DMS114 treated with DMSO at 0.1 percent for 48 hours (cell line): ENCODE data around the gene SUN5.

Experiments
- DNase-seq: peaks from one replicate; lab custom pipeline; 2025; ENCODE audit not compliant: unreplicated experiment; lab: John Stamatoyannopoulos, UW

Gene SUN5

DNA sequence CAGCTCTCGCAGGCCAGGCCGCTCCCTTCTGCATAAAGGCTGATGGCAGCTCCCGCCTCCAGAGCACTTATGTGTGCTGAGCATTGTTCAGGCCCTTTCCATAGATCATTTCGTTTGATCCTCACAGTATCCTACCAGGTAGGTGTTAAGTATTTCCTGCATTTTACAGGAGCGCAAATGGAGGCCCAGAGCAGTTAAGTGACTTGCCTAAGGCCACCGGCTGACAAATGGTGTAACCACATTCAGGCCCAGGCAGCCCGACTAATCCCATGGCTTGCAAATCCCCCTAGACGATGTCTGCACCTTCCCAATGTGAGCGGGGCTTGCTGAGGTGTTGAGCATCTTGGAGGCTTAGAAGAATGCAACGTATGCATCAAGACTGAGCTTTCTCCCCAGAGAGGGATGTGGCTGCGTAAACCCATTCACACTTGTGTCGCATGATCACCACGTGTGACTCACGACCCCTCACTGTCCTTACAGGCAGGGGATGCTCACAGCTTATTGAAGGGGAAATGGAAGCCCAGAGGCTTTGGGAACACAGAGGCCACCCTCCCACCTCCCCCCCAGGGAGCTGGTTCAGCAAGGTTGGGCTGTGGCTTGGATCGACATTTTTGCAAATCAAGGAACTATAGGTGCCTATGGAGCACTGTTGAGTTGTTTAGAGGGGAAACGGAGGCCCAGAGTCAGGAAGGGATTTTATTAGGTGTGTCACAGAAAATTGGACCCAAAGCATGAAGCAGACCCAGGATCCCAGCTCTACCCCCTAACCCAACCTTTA, 10.3 kb upstream of the SUN5 start:
- no peak for DNase-seq

GRCh38 chr20:33013701-33014326, 9.6 kb upstream of the SUN5 start:
- DNase-seq: no peak

GRCh38 chr20:33012327-33013189, 8.3 kb upstream of the SUN5 start:
- DNase-seq: no peak

- DNase-seq: no peak
Observed at GRCh38 chr20:33010674-33011449, 6.6 kb upstream of the SUN5 start.

- no peak for DNase-seq
Observed at GRCh38 chr20:33010133-33010504, 5.9 kb upstream of the SUN5 start.

- DNase-seq: no peak
Observed at GRCh38 chr20:33009214-33010132, 5.2 kb upstream of the SUN5 start.

DNA sequence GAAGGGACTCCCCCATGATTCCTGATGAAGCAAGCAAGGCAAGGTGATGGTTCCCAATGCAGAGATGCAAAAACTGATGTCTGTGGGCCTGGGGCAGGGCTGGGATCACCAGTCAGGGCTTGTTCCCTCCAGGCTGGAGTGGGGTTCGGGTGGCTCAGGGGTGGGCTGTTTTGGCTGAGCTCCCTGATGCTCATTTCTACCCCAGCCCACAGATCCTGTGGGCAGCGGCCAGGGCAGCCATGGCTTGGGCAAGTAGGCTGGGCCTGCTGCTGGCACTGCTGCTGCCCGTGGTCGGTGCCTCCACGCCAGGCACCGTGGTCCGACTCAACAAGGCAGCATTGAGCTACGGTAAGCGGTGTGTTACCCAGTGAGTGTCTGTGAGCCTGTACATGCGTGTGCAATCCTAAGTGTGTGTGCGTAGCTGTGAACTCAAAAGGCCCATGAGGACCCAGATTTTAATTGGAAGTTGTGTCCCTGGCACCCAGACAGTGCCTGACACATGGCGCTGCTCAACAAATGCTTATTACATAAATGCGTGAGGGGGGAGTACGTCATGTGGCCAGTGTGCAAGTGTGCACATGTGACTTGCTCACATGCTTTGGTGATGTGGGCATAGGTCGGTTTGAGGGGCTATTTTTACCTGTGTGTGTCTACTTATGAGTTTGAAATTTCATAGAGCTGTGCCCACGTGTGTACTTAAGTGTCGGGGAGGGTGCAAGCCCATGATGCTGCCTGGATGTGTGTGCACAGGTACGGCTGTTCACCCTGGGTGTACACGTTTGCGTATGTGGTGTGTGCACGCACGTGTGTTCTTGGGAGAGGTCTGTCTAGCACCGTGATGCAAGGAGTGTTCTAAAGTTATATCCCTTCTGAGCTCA, 4.3 kb upstream of the SUN5 start:
- no peak for DNase-seq

- DNase-seq: no peak
Observed at GRCh38 chr20:33007376-33008335, 3.4 kb upstream of the SUN5 start, which contains the start of gene BPIFB2. BPIFB2 (plus strand) TSS chr20:33007704; CDS start chr20:33008575, 871 bp downstream.

DNA sequence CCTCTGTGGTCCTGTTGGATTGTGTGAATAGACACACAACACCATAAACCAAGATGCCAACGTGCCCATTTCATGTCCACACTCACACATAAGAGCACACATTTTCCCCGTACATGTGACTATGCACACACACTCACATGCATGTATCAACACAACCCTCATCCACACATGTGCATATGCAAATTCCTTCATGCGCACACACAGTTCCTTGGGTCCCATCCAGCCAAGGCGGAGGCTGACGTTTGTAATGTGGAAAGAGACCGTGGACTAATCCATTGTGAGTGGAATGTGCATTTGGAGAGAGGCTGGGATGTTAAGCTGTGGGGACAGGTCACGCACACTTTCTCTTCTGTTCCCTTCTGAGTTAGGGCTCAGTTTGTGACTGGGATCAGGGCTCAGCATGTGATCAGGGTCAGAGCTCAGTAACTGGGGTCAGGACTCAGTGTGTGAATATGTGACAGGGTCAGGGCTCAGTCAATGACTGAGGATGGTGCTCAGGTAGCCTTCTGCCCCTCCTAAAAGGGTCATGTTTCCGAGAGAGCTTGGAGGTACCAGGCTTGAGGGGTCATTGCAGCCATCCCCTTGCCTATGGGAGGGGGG, 2.6 kb upstream of the SUN5 start:
- no peak for DNase-seq

- no peak for DNase-seq
Observed at GRCh38 chr20:33005908-33006775, 1.9 kb upstream of the SUN5 start.

DNA sequence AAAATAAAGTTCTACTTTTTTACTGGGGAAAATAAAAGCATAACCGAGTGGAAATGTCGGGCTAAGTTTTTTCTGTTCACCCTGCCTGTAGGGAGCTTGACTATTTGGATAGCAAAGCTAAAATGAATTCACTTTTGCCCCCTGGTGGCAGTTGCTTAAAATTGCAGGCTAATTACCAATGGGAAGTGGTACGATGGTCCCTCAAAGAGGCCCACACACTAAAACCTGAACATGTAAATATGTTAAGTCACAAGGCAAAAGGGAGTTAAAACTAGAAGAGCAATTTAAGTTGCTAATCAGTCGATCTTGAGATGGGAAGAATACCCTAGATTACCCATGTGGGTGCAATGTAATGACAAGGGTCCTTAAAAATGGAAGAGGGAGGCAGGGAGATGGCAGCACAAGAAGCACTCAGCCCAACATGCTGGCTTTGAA, 916 bp upstream of the SUN5 start:
- no peak for DNase-seq

DNA sequence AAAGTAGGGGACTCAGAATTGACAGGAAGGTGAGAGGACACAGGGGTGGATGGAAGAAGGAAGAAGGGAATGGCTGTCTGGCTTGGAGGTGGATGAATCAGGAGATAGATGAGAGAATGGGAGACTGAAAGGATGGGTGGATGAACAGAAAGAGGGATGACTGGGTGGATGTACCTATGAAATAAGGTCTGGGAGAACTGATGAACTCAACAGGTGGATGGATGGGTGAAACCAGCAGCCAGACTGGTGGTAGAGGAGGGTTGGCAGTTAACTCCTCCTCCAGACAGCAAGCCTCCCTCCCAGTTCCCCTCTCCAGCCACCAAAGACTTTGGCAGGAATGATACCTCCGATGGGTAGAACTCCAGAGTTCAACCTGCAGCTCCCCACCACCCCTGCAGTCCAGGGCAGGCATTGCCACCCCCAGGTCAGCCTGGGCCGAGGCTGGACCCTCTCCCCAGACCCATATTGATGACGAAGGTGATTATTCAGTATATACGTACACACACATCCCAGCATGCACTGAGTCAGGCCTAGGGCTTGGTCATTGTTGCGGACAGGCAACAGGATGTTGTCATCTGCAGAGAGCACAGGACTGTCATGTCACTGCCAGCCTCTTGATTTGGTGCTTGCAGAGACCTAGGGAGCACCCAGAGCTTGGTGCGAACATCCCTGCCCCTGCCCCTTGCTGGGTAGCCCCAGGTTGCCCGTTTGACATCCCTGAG, 2.0 kb downstream of the SUN5 start:
- DNase-seq: no peak

GRCh38 chr20:33000802-33001466, 3.3 kb downstream of the SUN5 start:
- no peak for DNase-seq

DNA sequence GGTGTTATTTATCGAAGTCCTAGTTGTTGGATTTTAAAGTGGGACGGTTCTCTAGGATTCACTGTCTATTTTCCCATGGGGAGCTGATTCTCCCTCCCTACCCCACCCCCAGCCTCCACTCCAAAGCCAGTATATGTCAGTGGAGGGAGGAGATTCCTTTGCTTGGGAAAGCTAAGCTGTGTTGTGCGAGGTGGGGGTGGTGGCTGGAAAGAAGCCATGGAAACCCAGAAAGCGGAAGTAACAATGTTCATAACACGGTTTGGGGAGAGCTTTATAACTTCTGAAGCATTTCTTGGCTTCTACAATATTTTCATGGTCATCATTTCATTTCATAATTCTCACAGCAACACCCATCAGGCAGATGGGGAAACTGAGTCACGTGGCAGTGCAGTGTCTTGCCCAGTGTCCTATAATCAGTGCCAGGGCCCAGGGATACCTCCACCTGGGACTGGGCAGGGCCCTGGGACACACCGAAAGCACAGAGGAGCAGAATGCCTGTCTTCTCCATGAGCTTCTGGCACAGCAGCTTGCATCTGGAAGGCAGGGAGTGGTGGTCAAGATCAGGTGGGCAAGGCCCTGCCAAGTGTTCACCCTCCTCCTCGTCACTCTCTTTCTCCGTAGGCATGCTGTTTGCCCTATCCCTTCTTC, 4.5 kb downstream of the SUN5 start:
- DNase-seq: no peak

- DNase-seq: no peak
Observed at GRCh38 chr20:32997431-32997830, 6.8 kb downstream of the SUN5 start.
